ENCODE results near the gene PRADC1.

DNA sequence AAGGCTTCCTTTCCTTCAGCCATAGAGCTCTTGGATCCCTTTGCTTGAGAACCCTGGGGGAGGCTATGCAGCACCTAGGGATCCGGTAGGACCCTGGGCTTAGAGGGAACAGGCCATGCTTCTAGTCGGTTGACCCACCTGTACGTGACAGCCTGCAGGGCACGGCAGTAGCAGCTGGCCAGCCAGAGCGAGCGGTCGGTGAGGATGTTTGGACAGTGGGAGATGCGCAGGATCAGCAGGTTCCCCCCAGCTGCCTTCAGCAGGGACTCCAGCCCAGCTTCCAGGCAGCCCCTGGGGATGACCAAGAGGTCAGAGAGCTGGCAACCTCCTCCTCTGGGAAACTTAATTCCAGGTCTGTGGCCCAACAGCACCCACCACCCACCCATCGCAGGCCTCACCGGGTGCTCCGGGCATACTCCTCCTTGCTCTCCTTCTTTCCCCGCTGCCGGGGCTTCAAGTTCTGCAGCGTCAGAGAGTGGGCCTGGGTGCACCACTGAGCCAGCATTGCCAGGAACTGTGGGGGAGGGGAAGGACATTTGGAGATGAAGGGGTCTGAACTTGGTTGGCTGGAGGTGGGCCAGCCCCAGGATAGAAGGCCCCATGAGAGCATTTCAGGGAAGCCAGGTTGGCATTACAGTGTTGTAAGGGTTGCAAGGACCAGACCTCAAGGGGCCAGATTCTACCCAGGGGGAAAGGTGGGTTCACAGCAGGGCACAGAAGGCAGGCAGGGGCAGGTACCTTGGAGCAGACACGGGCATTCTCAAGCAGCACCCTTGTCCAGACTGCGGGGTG lies 30.7 kb upstream of the PRADC1 start:
- TF ChIP-seq, protein P1, sequence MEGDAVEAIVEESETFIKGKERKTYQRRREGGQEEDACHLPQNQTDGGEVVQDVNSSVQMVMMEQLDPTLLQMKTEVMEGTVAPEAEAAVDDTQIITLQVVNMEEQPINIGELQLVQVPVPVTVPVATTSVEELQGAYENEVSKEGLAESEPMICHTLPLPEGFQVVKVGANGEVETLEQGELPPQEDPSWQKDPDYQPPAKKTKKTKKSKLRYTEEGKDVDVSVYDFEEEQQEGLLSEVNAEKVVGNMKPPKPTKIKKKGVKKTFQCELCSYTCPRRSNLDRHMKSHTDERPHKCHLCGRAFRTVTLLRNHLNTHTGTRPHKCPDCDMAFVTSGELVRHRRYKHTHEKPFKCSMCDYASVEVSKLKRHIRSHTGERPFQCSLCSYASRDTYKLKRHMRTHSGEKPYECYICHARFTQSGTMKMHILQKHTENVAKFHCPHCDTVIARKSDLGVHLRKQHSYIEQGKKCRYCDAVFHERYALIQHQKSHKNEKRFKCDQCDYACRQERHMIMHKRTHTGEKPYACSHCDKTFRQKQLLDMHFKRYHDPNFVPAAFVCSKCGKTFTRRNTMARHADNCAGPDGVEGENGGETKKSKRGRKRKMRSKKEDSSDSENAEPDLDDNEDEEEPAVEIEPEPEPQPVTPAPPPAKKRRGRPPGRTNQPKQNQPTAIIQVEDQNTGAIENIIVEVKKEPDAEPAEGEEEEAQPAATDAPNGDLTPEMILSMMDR (IDR thresholded peaks at IDR 0.05): no peak
- TF ChIP-seq POLR2A (IDR thresholded peaks at IDR 0.05): no peak

Data from thyroid gland (tissue), 4 donors.